Keratinocyte (primary cell): ENCODE data around the gene UBE2E1.

Experiments
- CTCF ChIP-seq, 3 experiments: IDR thresholded peaks in 1 of 3; conservative IDR thresholded peaks in 1 of 3; optimal IDR thresholded peaks in 1 of 3; 2 replicates in 2 of 3; 3 replicates in 1 of 3; pipeline versions ENCODE3 to v1.5.1; 2011; ENCODE audit warnings: low read length in 3 of 3, mild to moderate bottlenecking in 3 of 3, moderate library complexity in 2 of 3, control low read depth in 1 of 3, inconsistent platforms in 1 of 3; ENCODE audit not compliant: insufficient read depth in 2 of 3; ENCODE audit errors: extremely low read depth in 1 of 3
- EZH2 ChIP-seq: IDR thresholded peaks from one replicate; pipeline ENCODE4 v1.6.1; 2012; ENCODE audit warnings: inconsistent platforms, mild to moderate bottlenecking, low read length, moderate library complexity

GRCh38 chr3:23856286-23856685 lies 50.5 kb downstream of the UBE2E1 start:
- TF ChIP-seq CTCF (optimal IDR thresholded peaks at IDR 0.05 in 1 of 3, IDR thresholded peaks at IDR 0.05 in 1 of 3, conservative IDR thresholded peaks at IDR 0.05 in 1 of 3; ENCODE audit: extremely low read depth in 1 of 3, insufficient read depth in 2 of 3, low read length in 3 of 3) (no peak), EZH2 (no peak)
